ENCODE data around the gene EIF5B. TPM values are rescaled to one million over a fixed set of nuclear protein-coding genes. Genes with fewer than 3 reads are reported as not detected.

The EIF5B gene
- polyA plus RNA-seq, 3 donors: 0.58 to 3.2 (median 1.5) TPM

DNA sequence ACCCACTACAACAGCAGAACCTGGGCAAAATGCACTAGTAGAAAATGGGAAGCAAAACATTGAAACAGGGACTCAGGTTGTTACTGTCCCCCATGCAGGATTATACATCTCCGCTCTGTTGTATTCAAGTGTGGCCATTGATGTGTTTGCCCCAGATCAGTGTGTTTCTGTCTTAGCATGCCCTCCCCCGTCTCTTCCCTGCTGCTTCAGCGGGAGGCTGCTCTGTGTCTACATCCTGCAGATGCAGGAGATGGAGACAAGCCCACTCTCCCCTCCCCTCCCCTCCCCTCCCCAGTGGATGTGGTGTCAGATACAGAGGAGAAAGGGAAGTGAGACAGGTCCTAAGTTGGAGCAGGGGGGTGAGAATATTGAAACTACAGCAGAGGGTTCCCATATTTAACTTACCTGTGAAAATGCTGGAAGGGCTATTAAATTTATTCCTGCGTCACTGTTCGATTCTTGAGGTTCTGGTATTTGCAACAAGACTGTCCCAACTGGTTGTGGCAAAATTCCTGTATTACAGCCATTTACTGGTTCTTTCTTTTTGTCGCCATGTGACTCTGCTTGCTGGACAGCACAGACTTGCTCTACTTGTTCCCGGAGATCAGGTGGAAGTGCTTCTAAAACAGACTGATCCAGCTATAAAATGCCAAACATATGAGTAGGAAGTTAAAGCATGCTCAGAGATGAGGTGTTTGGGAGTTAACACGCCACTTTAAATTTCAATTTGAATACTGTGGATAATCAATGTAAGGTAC is 67.0 kb downstream of the EIF5B start:
- Histone ChIP-seq H3K9ac (ENCODE audit: insufficient read depth, low read length, poor library complexity, severe bottlenecking) (no peak overlapping the region), H3K9me3 (replicated peaks in 1 of 2; ENCODE audit: control insufficient read depth in 1 of 2, insufficient read depth in 1 of 2, low read length in 2 of 2) (no peaks in the 10 kb centered on the region), H3K79me2 (ENCODE audit: insufficient read depth, low read length) (no peaks in the 10 kb centered on the region), H3K4me1 (ENCODE audit: control insufficient read depth in 1 of 2, insufficient read depth in 2 of 2, low read length in 2 of 2) (no peaks in the 10 kb centered on the region), H3K27ac (ENCODE audit: low read depth in 1 of 2, low read length in 2 of 2) (no peak overlapping the region), H3K36me3 (replicated peaks in 1 of 2; ENCODE audit: control insufficient read depth in 1 of 2, insufficient read depth in 2 of 2, low read length in 2 of 2) (peaks cover 82 to 100% of the 10 kb centered on the region in 2 donors), H3K4me3 (replicated peaks in 1 of 3; ENCODE audit: low read depth in 2 of 3, low read length in 3 of 3) (no peak overlapping the region), H3K4me2 (replicated peaks; ENCODE audit: extremely low read depth, low read length, poor library complexity, severe bottlenecking) (no peak overlapping the region), H3K27me3 (ENCODE audit: control insufficient read depth in 2 of 2, insufficient read depth in 2 of 2, low read length in 2 of 2) (no peaks in the 10 kb centered on the region), H2AFZ (ENCODE audit: insufficient read depth, low read depth, low read length, poor library complexity, severe bottlenecking) (no peak overlapping the region), H4K20me1 (ENCODE audit: insufficient read depth, low read length) (no peaks in the 10 kb centered on the region)
- intact Hi-C loops (cut with micrococcal nuclease): no loop called here
- Mint-ChIP-seq H3K27ac (peak overlapping the region in 2 of 7 donors; percentile 3 to 40), H3K4me1 (no peaks in the 10 kb centered on the region), H3K36me3 (peaks cover 71 to 82% of the 10 kb centered on the region in 2 donors), H3K27me3 (ENCODE audit: low read depth in 3 of 3) (peaks cover 0 to 1% (median under 1%) of the 10 kb centered on the region in 3 donors), H3K9me3 (no peaks in the 10 kb centered on the region), H3K4me3 (no peak overlapping the region)
- 74% methylated on average over 3 of the region's 8 CpGs for WGBS (ENCODE audit: insufficient coverage)
- TF ChIP-seq, protein P1, sequence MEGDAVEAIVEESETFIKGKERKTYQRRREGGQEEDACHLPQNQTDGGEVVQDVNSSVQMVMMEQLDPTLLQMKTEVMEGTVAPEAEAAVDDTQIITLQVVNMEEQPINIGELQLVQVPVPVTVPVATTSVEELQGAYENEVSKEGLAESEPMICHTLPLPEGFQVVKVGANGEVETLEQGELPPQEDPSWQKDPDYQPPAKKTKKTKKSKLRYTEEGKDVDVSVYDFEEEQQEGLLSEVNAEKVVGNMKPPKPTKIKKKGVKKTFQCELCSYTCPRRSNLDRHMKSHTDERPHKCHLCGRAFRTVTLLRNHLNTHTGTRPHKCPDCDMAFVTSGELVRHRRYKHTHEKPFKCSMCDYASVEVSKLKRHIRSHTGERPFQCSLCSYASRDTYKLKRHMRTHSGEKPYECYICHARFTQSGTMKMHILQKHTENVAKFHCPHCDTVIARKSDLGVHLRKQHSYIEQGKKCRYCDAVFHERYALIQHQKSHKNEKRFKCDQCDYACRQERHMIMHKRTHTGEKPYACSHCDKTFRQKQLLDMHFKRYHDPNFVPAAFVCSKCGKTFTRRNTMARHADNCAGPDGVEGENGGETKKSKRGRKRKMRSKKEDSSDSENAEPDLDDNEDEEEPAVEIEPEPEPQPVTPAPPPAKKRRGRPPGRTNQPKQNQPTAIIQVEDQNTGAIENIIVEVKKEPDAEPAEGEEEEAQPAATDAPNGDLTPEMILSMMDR (IDR thresholded peaks at IDR 0.05): no peak
- no peak for DNase-seq

DNA sequence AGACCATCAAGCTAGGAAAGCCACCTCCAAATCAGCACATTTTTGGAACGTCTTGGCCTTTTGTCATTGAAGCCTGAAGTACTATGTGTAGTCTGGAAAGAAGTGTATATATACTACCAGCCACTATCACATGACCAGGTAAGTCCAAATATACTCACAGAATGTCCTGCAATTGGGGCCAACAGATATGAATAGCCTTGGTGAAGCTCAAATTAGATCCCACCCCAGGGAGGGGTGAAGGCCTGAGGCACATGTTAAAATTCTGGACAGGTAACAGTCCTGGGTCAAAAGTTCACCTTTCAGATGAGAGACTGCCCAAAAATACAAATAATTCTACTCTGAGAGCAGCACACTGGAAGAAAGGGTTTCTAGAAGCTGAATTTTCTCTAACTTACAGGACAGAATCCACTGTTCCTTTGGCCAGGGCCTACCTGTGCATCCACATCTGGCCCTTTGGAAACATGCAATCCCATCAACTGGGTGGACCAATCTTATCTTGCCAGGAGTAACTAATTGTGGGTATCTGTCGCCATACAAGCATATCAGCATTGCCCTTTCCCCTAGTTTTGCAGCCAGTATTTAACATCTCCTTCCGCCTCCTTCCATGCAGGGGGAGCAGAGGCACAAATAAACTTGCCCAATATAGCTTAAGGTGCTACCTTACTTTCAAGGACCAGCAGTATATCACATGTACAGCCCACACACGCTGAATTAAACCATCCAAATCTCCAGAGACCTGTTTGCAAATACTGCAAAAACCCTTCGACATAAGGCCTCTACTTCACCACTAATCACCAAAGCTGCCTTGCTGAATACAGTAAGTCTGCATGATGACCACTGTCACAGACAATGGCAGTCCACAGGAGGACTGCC is 67.8 kb downstream of the EIF5B start:
- H3K27me3 Mint-ChIP-seq (ENCODE audit: low read depth in 3 of 3): peaks cover 0 to 1% (median 0%) of the 10 kb centered on the region in 3 donors
- Histone ChIP-seq H3K9ac (ENCODE audit: insufficient read depth, low read length, poor library complexity, severe bottlenecking) (no peak overlapping the region), H2AFZ (ENCODE audit: insufficient read depth, low read depth, low read length, poor library complexity, severe bottlenecking) (no peak overlapping the region), H3K27ac (ENCODE audit: low read depth in 1 of 2, low read length in 2 of 2) (no peak overlapping the region), H3K27me3 (ENCODE audit: control insufficient read depth in 2 of 2, insufficient read depth in 2 of 2, low read length in 2 of 2) (no peaks in the 10 kb centered on the region), H3K9me3 (replicated peaks in 1 of 2; ENCODE audit: control insufficient read depth in 1 of 2, insufficient read depth in 1 of 2, low read length in 2 of 2) (no peaks in the 10 kb centered on the region), H4K20me1 (ENCODE audit: insufficient read depth, low read length) (no peaks in the 10 kb centered on the region), H3K36me3 (replicated peaks in 1 of 2; ENCODE audit: control insufficient read depth in 1 of 2, insufficient read depth in 2 of 2, low read length in 2 of 2) (peaks cover 81 to 99% of the 10 kb centered on the region in 2 donors), H3K79me2 (ENCODE audit: insufficient read depth, low read length) (no peaks in the 10 kb centered on the region), H3K4me3 (replicated peaks in 1 of 3; ENCODE audit: low read depth in 2 of 3, low read length in 3 of 3) (no peak overlapping the region), H3K4me1 (ENCODE audit: control insufficient read depth in 1 of 2, insufficient read depth in 2 of 2, low read length in 2 of 2) (no peaks in the 10 kb centered on the region), H3K4me2 (replicated peaks; ENCODE audit: extremely low read depth, low read length, poor library complexity, severe bottlenecking) (no peak overlapping the region)
- no peak for DNase-seq
- no peaks in the 10 kb centered on the region for H3K4me1 Mint-ChIP-seq
- intact Hi-C loops (cut with micrococcal nuclease): no loop called here
- TF ChIP-seq, protein P1 (IDR thresholded peaks at IDR 0.05): no peak
- H3K4me3 Mint-ChIP-seq: no peak overlapping the region
- no peaks in the 10 kb centered on the region for H3K9me3 Mint-ChIP-seq
- H3K27ac Mint-ChIP-seq: peak overlapping the region in 1 of 7 donors; percentile 40
- WGBS (ENCODE audit: insufficient coverage): 91% methylated on average over 4 of the region's 5 CpGs
- peaks cover 66 to 82% of the 10 kb centered on the region in 2 donors for H3K36me3 Mint-ChIP-seq

All from CD14-positive monocyte (primary cell).